BJ (cell line): ENCODE measurements around the gene MTHFD2L. TPM values are rescaled to one million over a fixed set of nuclear protein-coding genes. Genes with fewer than 3 reads are reported as not detected.
A peak's percentile ranks its signal among the peaks of the same experiment; 100 is the strongest.

Experiments used
- CTCF ChIA-PET: fragments of 350-600 bp; formaldehyde crosslinking; extraction: SDS; loops from one replicate; lab custom pipeline; 2021; ENCODE audit warnings: antibody characterized with exemption, inconsistent platforms; lab: Yijun Ruan, JAX
- POLR2A ChIA-PET: fragments of 300-600 bp; sonication (Branson Sonifier 250); formaldehyde crosslinking; extraction: SDS; loops from one replicate; lab custom pipeline; 2021; ENCODE audit warnings: antibody characterized with exemption; lab: Charles Lee
- DNase-seq: peaks from one replicate; pipeline ENCODE4 v3.0.0-alpha.2; 2011; ENCODE audit warnings: low read depth
- H3K27me3 ChIP-seq: 2 replicates; pipeline ENCODE4 v1.6.0; 2011; ENCODE audit warnings: low read length; ENCODE audit not compliant: control insufficient read depth, insufficient read depth
- H3K36me3 ChIP-seq: 2 replicates; pipeline ENCODE4 v1.5.1; 2011; ENCODE audit warnings: low read length; ENCODE audit not compliant: control insufficient read depth, insufficient read depth
- H3K4me3 ChIP-seq: 2 replicates; pipeline ENCODE4 v1.5.1; 2011; ENCODE audit warnings: low read depth, mild to moderate bottlenecking, control low read depth, low read length
- CTCF ChIP-seq: IDR thresholded peaks from 2 replicates; pipeline ENCODE4 v1.5.1; 2011; ENCODE audit warnings: low read depth, mild to moderate bottlenecking, control low read depth, inconsistent platforms, low read length, moderate library complexity; ENCODE audit not compliant: insufficient read depth
- polyA plus RNA-seq: library from polyadenylated mRNA; depleted of rRNA; stranded (reverse); fragments of >200 nt; gene quantifications from 2 replicates; pipeline ENCODE4 v1.2.3, GENCODE V29; 2011

Gene MTHFD2L
- polyA plus RNA-seq, 1 experiment = 1.7 TPM

GRCh38 chr4:74188912-74189311 lies 31.0 kb downstream of the MTHFD2L start:
- ChIA-PET CTCF (interaction anchor here (0.6 to 3.6 kb wide), 6 partner anchors 12 to 126 kb away, joined by 4 to 15 read pairs (median 6); partner anchors contain the start of gene EPGN), POLR2A (interaction anchor here (0.6 kb wide), 1 partner anchor 506 kb away, joined by 11 read pairs; no protein-coding TSS in a partner anchor)
- TF ChIP-seq CTCF = no peak
- Histone ChIP-seq H3K27me3 (no peaks in the 10 kb centered on the region), H3K36me3 (no peaks in the 10 kb centered on the region), H3K4me3 (no peak overlapping the region)
- no peak for DNase-seq

- TF ChIP-seq CTCF = peak; percentile 69
- H3K27me3 ChIP-seq = no peaks in the 10 kb centered on the region
- ChIA-PET POLR2A (interaction anchor here (0.6 kb wide), 1 partner anchor 507 kb away, joined by 11 read pairs; no protein-coding TSS in a partner anchor), CTCF (interaction anchor here (0.6 to 3.6 kb wide), 10 partner anchors 11 to 131 kb away, joined by 3 to 15 read pairs (median 4); partner anchors contain the start of gene EPGN)
- DNase-seq = peak; percentile 7
- no peak overlapping the region for H3K4me3 ChIP-seq
- H3K36me3 ChIP-seq = no peaks in the 10 kb centered on the region
These were observed 31.6 kb downstream of the MTHFD2L start for GRCh38 chr4:74189331-74190043.

GRCh38 chr4:74190332-74190731 lies 32.4 kb downstream of the MTHFD2L start:
- no peak for DNase-seq
- CTCF ChIA-PET = interaction anchor here (0.8 to 3.6 kb wide), 8 partner anchors 15 to 485 kb away, joined by 3 to 15 read pairs (median 4); partner anchors contain the start of gene EPGN
- Histone ChIP-seq H3K27me3 (no peaks in the 10 kb centered on the region), H3K4me3 (no peak overlapping the region), H3K36me3 (no peaks in the 10 kb centered on the region)
- TF ChIP-seq CTCF = no peak
- POLR2A ChIA-PET = no interaction called here

GRCh38 chr4:74190919-74191397 lies 33.0 kb downstream of the MTHFD2L start:
- Histone ChIP-seq H3K27me3 (no peaks in the 10 kb centered on the region), H3K4me3 (no peak overlapping the region), H3K36me3 (no peaks in the 10 kb centered on the region)
- POLR2A ChIA-PET = no interaction called here
- no peak for DNase-seq
- CTCF ChIA-PET = interaction anchor here (0.8 to 3.6 kb wide), 7 partner anchors 15 to 485 kb away, joined by 3 to 15 read pairs (median 4); no protein-coding TSS in a partner anchor
- TF ChIP-seq CTCF = no peak

- no peak overlapping the region for H3K4me3 ChIP-seq
- H3K27me3 ChIP-seq = no peaks in the 10 kb centered on the region
- DNase-seq = no peak
- POLR2A ChIA-PET = no interaction called here
- CTCF ChIA-PET = no interaction called here
- no peaks in the 10 kb centered on the region for H3K36me3 ChIP-seq
- no peak for TF ChIP-seq CTCF
These were observed 39.2 kb downstream of the MTHFD2L start for GRCh38 chr4:74197080-74197479.
